ENCODE measurements around the gene OSTM1. TPM values are rescaled to one million over a fixed set of nuclear protein-coding genes. Genes with fewer than 3 reads are reported as not detected.

OSTM1 gene
- total and polyA plus RNA-seq, 12 donors, result 15.6 to 510 (median 59.3) TPM

DNA sequence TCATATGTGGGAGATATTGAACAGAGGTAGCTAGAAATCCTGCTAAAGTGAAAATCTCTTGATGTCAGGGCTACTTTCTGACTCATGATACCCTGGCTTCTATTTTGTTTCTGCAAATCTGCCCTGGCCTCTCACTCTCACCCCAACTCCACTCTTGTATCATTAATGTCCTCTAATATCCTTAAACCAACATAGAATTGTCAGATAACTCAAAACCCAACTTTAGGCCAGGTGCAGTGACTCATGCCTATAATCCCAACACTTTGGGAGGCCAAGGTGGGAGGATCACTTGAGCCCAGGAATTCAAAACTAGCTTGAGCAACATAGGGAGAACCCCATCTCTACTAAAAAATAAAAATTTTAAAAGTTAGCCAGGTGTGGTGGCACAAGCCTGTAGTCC lies 33.8 kb upstream of the OSTM1 start:
- Histone ChIP-seq H3K4me3 (no peak overlapping the region), H3K27me3 (no peaks in the 10 kb centered on the region), H3K36me3 (replicated peaks in 1 of 2) (no peaks in the 10 kb centered on the region), H3K4me1 (replicated peaks in 1 of 2) (peaks cover 0 to 1% of the 10 kb centered on the region in 2 donors), H3K9me3 (replicated peaks in 1 of 3) (no peaks in the 10 kb centered on the region), H3K27ac (no peak overlapping the region)
- no peak for DNase-seq
- intact Hi-C loops (cut with DNase I), result no loop called here
- TF ChIP-seq CTCF (IDR thresholded peaks at IDR 0.05), result no peak
- TF ChIP-seq POLR2A (IDR thresholded peaks at IDR 0.05), result no peak

DNA sequence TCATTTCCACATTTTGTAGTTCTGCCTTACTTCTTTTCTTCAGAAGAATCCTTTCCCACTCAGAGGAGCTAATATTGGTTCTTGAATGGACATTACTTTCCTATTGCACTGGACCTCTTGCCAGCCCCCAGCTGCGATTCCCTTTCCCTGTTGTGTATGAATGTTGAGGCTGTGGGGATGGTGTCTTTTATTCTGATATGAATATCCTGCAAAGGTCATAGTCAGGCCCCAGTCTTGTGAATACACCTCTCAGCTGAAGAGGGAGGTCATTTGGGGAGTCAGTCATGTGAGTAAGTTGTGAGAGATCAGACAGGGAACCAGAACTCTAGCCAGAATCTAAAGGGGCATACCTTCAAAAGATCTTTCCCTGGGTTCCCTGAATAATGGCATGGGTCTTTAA lies 32.6 kb upstream of the OSTM1 start:
- 86 to 100% (median 97%) methylated on average over 1 of the region's 1 CpG for WGBS, 4 donors
- H3K36me3 ChIP-seq (replicated peaks in 1 of 2), result no peaks in the 10 kb centered on the region
- intact Hi-C loops (cut with DNase I), result no loop called here
- no peaks in the 10 kb centered on the region for H3K9me3 ChIP-seq (replicated peaks in 1 of 3)
- TF ChIP-seq CTCF (IDR thresholded peaks at IDR 0.05), result no peak
- no peak for TF ChIP-seq POLR2A (IDR thresholded peaks at IDR 0.05)
- H3K4me3 ChIP-seq, result no peak overlapping the region
- H3K27me3 ChIP-seq, result no peaks in the 10 kb centered on the region
- H3K27ac ChIP-seq, result no peak overlapping the region
- H3K4me1 ChIP-seq (replicated peaks in 1 of 2), result no peaks in the 10 kb centered on the region
- DNase-seq, result no peak

DNA sequence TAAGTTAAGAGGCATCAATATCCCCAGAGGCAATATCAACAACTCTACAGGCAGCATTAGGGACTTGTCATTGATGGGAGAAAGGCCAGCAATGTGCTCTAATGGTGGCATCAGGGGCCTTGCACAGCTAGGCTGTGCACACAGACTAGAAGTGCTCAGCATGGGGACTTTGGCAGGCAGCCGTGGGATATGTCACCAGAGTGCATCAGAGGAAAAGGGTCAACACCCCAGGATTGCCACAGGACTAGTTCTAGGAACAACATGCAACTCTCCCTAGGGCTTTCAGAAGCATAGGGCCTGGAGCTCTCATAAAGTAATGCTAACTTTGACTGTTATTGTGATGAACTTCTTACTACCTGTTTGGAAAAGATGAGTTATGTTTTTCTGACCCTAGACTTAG lies 32.2 kb upstream of the OSTM1 start:
- DNase-seq, result no peak
- 40 to 75% (median 64%) methylated on average over 1 of the region's 1 CpG for WGBS, 4 donors
- no peaks in the 10 kb centered on the region for H3K4me1 ChIP-seq (replicated peaks in 1 of 2)
- H3K27me3 ChIP-seq, result no peaks in the 10 kb centered on the region
- intact Hi-C loops (cut with DNase I), result no loop called here
- H3K9me3 ChIP-seq (replicated peaks in 1 of 3), result no peaks in the 10 kb centered on the region
- no peaks in the 10 kb centered on the region for H3K36me3 ChIP-seq (replicated peaks in 1 of 2)
- H3K4me3 ChIP-seq, result no peak overlapping the region
- H3K27ac ChIP-seq, result no peak overlapping the region
- TF ChIP-seq POLR2A (IDR thresholded peaks at IDR 0.05) (no peak), CTCF (IDR thresholded peaks at IDR 0.05) (no peak)

DNA sequence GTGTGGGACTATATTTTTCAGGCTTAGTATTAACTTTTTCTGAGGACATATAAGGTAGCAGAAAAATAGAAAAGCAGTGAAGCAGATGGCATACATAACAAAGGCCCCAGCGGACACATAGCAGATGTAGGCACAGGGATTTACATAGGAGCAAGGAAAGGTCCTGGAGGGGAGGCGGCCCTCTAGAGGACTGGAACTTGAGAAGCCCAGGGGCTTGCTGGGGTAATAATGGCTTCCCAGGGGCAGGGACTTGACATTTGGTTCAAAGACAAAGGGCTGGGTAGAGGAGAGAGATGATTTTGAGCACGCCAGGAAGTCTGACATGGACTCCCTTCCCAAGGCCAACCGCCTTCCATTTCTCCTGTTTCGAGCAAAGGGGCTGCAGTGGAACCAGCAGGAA lies 31.7 kb upstream of the OSTM1 start:
- intact Hi-C loops (cut with DNase I), result no loop called here
- Histone ChIP-seq H3K36me3 (replicated peaks in 1 of 2) (no peaks in the 10 kb centered on the region), H3K27me3 (no peaks in the 10 kb centered on the region), H3K9me3 (replicated peaks in 1 of 3) (no peaks in the 10 kb centered on the region), H3K4me3 (no peak overlapping the region), H3K27ac (no peak overlapping the region), H3K4me1 (replicated peaks in 1 of 2) (no peaks in the 10 kb centered on the region)
- TF ChIP-seq CTCF (IDR thresholded peaks at IDR 0.05) (no peak), POLR2A (IDR thresholded peaks at IDR 0.05) (no peak)
- WGBS, 4 donors, result 93 to 97% (median 95%) methylated on average over 5 of the region's 5 CpGs
- DNase-seq, result no peak
